Upper lobe of left lung (tissue), 4 donors: ENCODE measurements around the gene XCR1.

Source experiments
- CTCF ChIP-seq, 6 experiments: fragments of 450-650 bp in 4 of 6; fragments of 200-600 bp in 2 of 6; sonication (generic) in 2 of 6; IDR thresholded peaks; one replicate each; pipeline ENCODE4 v1.5.1; 2016 to 2019; ENCODE audit warnings: antibody characterized with exemption in 6 of 6
- EP300 ChIP-seq, 4 donors: sonication (generic); formaldehyde crosslinking; IDR thresholded peaks; one replicate each; pipeline ENCODE4 v1.5.1; 2017; ENCODE audit warnings: antibody characterized with exemption in 4 of 4, control low read depth in 2 of 4
- POLR2A ChIP-seq, 4 donors: fragments of 450-650 bp; IDR thresholded peaks; one replicate each; pipeline ENCODE4 v1.5.1; 2016 to 2017; ENCODE audit warnings: antibody characterized with exemption in 4 of 4, mild to moderate bottlenecking in 2 of 4
- POLR2AphosphoS5 ChIP-seq, 2 donors: sonication (generic); formaldehyde crosslinking; IDR thresholded peaks; one replicate each; pipeline ENCODE4 v1.5.1; 2017; ENCODE audit warnings: antibody characterized with exemption in 2 of 2

GRCh38 chr3:45994419-45995235 lies 32.7 kb downstream of the XCR1 start:
- TF ChIP-seq CTCF (IDR thresholded peaks at IDR 0.05) (no peak), POLR2AphosphoS5 (IDR thresholded peaks at IDR 0.05) (no peak), POLR2A (IDR thresholded peaks at IDR 0.05) (no peak), EP300 (IDR thresholded peaks at IDR 0.05) (no peak)
